ENCODE results near the gene NPSR1.

GRCh38 chr7:34841326-34841725, 183.3 kb downstream of the NPSR1 start:
- TF ChIP-seq POLR2A (IDR thresholded peaks at IDR 0.05): no peak
- TF ChIP-seq CTCF (IDR thresholded peaks at IDR 0.05): no peak

Measured in heart left ventricle (tissue), 13 donors.